Stimulated activated naive CD4-positive, alpha-beta T cell treated with Interleukin-2 at 50 U/mL for 16 hours (primary cell): ENCODE results near the gene FAM162A.
A peak's percentile ranks its signal among the peaks of the same experiment; 100 is the strongest.
"Not testable (repeated sequence)": the region's sequence is repeated elsewhere in the genome, so short reads cannot be mapped to it uniquely, and the experiment has no call there.

Source experiments
- DNase-seq: peaks from one replicate; lab custom pipeline; 2025; lab: John Stamatoyannopoulos, UW

Gene FAM162A, protein sequence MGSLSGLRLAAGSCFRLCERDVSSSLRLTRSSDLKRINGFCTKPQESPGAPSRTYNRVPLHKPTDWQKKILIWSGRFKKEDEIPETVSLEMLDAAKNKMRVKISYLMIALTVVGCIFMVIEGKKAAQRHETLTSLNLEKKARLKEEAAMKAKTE

GRCh38 chr3:122383771-122384697 is at the start of gene FAM162A:
TSS of gene FAM162A (plus strand) at chr3:122384182. CDS start at chr3:122384266, 84 bp downstream.
- DNase-seq = peak; percentile 90

DNA sequence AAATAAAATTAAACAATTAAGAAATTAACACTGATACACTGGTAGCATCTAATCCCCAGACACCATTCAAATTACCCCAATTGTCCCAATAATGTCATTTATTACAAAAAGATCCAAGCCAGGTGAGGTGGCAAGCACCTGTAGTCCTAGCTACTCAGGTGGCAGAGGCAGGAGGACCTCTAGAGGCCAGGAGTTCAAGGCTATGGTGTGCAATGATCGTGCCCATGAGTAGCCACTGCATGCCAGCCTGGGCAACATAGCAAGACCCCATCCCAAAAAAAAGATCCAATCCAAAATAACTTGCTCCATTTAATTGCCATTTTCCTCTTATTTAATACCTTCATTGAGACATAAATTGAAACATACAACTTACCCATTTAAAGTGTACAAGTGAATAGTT is 41.2 kb upstream of the FAM162A start:
- no peak for DNase-seq

DNA sequence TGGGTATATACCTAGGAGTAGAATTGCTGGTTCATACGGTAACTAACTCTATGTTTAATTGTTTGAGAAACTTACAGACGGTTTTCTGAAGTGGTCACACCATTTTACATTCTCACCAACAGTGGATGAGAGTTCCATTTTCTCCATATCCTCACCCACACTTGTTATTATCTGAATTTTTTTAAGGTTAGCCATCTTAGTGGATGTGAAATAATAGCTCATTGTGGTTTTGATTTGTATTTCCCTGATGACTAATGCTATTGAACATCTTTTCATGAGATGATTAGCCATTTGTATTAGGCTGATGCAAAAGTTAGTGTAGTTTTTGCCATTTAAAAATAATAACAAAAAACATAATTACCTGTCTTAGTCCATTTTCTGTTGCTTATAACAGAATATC is 40.3 kb upstream of the FAM162A start:
- DNase-seq = no peak

DNA sequence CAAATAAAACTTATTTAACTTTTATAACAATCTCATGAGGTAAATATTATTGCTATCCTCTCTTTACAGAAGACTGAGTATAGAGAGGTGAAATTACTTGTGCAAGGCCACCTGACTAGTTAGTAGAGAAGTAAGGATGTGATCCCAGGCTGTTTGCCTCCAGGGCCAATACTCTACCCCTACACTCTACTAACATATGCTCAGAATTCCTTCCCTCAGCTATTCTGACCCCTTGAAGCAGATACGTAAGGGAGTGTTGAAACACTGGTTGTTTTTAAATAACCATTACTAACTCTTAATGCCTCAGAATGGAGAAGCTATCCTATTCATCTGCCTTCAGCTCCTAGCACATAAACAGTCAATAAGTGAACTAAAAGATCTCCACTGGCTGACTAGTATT is 34.8 kb upstream of the FAM162A start:
- DNase-seq = no peak

DNA sequence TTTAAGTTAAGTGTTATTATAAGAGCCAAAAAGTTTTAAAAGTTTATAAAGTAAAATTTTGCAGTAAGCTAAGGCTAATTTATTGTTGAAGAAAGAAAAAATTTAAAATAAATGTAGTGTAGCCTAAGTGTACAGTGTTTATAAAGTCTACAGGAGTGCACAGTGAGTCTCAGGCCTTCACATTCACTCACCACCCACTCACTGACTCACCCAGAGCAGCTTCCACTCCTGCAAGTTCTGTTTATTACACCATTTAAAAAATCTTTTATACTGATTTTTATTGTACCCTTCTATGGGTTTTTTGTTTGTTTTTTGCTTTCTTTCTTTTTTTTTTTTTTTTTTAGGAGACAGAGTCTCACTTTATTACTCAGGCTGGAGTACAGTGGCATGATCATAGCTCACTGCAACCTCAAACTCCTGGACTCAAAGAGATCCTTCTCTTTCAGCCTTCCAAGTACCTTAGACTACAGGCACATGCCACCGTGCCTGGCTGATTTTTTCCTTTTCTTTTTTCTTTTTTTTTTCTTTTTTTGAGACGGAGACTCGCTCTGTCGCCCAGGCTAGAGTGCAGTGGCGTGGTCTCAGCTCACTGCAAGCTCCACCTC is 33.1 kb upstream of the FAM162A start:
- no peak for DNase-seq

DNA sequence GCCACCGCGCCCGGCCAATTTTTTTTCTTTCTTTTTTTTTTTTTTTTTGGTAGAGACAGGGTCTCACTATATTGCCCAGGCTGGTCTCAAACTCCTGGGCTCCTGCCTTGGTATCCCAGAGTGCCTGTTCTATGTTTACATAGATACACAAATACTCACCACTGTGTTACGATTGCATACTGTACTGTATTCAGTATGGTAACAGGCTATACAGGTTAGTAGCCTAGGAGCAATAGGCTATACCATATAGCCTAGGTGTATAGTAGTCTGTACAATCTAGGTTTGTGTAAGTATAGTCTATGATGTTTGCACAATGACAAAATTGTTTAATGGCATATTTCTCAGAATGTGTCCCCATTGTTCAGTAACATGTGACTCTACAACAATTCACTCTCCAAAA is 32.4 kb upstream of the FAM162A start:
- no peak for DNase-seq

- DNase-seq = no peak
Observed at GRCh38 chr3:122353215-122353614, 30.8 kb upstream of the FAM162A start.

- no peak for DNase-seq
Observed at GRCh38 chr3:122353893-122354401, 30.0 kb upstream of the FAM162A start.

- DNase-seq = no peak
Observed at GRCh38 chr3:122355612-122356011, 28.4 kb upstream of the FAM162A start.

GRCh38 chr3:122356402-122356801 is 27.6 kb upstream of the FAM162A start:
- DNase-seq = peak; percentile 11

DNA sequence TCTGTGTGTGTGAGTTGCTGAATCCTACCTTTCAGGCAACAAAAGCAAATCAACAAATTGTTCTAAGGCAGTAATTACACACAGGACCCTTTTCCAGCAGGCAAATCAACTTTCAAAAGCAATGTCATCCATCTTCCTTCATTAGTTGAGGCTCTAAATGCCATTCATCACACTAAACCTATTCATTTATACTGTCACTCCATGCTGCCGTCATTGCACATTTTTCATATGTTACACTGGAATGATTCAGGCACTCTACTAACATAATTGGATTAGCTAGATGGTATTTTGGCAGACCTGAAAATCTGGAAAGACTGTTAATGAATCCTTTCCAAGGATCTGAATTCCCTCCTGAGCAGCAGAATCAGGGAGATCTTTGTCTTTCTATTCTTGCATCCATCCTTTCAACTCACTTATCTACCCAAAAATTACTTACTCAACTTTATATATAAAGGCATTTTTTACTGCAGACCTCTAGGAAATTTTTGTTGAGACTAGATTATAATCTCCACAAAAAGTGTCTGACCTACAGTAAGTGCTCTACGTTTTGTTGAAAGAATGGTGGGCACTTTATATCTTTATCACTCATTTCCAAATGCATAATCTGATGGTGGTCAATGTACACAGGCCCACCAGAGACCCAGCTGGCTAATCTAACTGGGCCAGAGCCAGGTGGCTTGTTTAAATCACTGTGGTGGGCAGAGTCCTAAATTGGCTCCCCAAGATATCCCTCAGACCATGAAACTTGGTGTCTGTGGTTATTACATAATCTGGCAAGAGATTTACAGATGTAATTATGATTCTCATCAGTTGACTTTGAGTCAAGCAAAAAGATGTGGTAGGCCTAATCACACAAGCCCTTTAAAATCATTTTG is 25.9 kb upstream of the FAM162A start:
- DNase-seq = no peak

GRCh38 chr3:122358703-122359032 is 25.3 kb upstream of the FAM162A start:
- DNase-seq = no peak

- no peak for DNase-seq
Observed at GRCh38 chr3:122362026-122362425, 22.0 kb upstream of the FAM162A start.

- DNase-seq = no peak
Observed at GRCh38 chr3:122364490-122364889, 19.5 kb upstream of the FAM162A start.

GRCh38 chr3:122365073-122365472 is 18.9 kb upstream of the FAM162A start:
- DNase-seq = no peak

DNA sequence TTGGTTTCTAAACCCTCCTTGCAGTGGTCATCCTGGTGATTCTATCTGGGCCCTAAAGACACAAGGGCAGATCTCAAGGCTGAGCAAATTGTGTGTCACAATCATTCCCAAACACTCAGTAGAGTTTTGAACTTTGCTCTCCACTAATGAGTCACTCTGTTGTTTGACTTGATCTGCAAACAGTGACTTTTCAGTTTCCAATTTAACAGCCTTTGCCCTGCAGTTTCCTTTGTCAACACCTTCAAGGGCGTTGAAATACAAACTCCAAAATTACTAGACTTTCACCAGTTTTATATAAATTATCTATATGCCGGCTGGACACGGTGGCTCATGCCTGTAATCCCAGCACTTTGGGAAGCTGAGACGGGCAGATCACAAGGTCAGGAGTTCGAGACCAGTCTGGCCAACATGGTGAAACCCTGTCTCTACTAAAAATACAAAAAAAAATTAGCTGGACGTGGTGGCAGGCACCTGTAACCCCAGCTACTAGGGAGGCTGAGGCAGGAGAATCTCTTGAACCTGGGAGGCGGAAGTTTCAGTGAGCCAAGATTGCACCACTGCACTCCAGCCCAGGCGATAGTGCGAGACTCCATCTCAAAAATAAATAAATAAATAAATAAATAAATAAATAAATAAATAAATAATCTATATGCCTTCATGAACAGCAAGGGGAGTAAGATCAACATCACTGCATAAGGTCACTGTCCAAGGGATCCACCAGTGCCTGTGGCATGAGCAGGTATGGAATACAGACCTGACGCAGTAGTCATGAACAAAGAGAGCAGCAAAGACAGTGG is 18.2 kb upstream of the FAM162A start:
- DNase-seq = not testable (repeated sequence)

DNA sequence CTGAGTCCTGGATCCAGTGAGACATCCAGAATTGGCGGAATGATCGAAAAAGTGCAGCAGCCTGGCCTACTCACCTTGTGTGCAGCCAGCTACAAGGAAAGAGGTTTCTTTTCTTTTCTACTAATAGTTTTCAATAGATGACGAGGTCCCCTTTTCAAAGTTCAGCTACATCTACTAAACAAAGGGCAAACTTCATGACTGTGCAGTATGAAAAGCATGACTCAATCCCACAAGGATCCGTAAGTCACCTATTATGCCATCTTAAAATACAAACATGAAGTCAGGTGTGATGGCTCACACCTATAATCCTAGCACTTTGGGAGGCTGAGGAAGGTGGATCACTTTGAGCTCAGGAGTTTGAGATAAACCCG is 17.6 kb upstream of the FAM162A start:
- DNase-seq = no peak

DNA sequence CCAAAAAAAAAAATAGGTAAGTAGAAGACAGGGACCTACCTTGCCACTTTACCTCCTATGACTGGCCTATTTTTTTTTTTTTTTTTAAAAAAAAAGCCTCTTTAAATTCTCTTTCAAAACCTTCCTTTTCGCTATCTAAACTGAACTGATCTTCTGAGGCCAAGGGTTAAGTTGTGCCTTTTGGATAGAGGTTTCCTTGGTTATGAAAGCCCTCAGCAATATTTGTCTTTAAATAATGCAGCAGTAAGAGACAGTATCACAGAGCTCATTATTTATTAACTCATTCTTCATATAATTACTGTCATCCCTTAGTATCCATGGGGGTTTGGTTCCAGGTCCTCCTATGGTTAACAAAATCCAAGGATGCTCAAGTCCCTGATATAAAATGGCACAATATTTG is 9.9 kb upstream of the FAM162A start:
- no peak for DNase-seq

DNA sequence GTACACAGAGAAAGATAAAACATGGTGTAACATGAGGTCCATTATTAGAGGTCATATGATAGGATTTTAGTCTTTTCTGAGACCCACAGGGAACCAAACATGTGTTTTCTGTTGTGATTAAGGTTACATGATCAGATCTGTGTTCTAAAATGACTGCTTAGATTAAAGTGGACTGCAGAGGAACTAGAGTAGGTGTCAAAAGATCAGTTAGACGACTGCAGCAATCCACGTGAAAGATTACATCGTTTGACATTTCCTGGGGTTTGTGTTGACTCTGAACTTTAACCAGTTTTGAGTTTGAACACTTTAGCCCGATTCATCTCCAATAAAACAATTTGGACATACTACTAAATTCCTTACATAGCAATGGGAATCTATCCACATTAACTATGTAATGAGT is 6.0 kb upstream of the FAM162A start:
- DNase-seq = no peak

DNA sequence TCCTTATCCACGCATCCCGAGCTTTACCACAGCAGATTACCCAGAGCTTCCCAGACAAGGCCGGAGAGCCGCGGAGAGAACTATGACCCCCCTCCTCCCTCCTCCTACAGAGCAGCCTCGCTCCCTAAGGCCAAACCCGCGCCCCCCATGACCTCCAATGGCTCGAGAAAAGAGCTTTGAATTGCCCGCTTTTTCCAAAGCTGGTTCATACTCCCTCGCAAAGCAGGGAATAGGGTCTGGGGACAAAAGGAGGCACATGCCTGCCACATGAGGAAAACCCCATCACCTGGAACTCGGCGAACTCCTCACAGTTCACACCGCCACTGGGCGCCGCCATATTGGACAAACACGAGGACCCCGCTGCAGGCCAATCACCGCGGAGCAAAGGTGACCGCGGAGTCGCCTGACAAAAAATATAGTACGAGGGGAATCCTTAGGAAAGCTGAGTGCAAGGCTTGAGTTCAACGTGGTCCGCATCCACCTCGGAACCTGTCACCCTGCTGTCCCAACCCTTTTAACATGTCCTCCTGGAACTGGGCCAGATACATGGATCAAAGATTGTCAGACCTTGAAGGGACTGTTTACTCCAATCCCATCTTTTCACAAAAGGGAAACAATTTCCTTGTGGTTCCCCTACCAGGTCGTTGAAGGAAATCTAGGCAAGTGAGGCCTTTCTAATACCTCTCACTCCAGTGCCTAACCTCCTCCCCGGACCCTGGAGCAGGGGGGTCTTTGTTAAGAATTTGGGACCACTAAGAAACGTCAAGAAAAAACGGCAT is 905 bp upstream of the FAM162A start, which contains the start of gene MIX23:
Gene MIX23, minus strand, starts transcription at position 344 of the 779 bp plus-strand sequence. Its CDS starts 7 bp downstream, at position 337.
- DNase-seq = peak; percentile 85
